AG09319 (cell line): Measurements from ENCODE around the gene DTD2.
A peak's percentile ranks its signal among the peaks of the same experiment; 100 is the strongest.

ENCODE experiments used
- DNase-seq: peaks from one replicate; pipeline ENCODE4 v3.0.0-alpha.2; 2010; ENCODE audit warnings: low read depth; ENCODE audit errors: extremely low read depth
- CTCF ChIP-seq: IDR thresholded peaks from 2 replicates; pipeline ENCODE4 v1.5.1; 2011; ENCODE audit warnings: low read depth, mild to moderate bottlenecking, inconsistent platforms, low read length, moderate library complexity

Gene DTD2

GRCh38 chr14:31456841-31457664 lies at the start of gene DTD2:
TSS of gene DTD2 (minus strand) at chr14:31457506. CDS start at chr14:31457393, 113 bp downstream.
- TF ChIP-seq CTCF: no peak; the same call in 1 of the 2 replicates
- peak; percentile 82 for DNase-seq

- no peak for TF ChIP-seq CTCF
- DNase-seq: no peak
Measured at GRCh38 chr14:31505411-31505810, 48.1 kb upstream of the DTD2 start.

- no peak for DNase-seq
- TF ChIP-seq CTCF: no peak
Measured at GRCh38 chr14:31501870-31502269, 44.6 kb upstream of the DTD2 start.

- no peak for DNase-seq
- no peak for TF ChIP-seq CTCF
Measured at GRCh38 chr14:31492759-31493498, 35.6 kb upstream of the DTD2 start.

- no peak for DNase-seq
- TF ChIP-seq CTCF: no peak
Measured at GRCh38 chr14:31489691-31490090, 32.4 kb upstream of the DTD2 start.

- no peak for DNase-seq
- no peak for TF ChIP-seq CTCF
Measured at GRCh38 chr14:31487886-31488285, 30.6 kb upstream of the DTD2 start, which contains the start of gene GPR33. TSS of gene GPR33 (minus strand) at chr14:31488039. CDS start at chr14:31483965, 4,074 bp downstream.

- no peak for DNase-seq
- no peak for TF ChIP-seq CTCF
Measured at GRCh38 chr14:31486764-31487163, 29.5 kb upstream of the DTD2 start.
